GM12891 (cell line): Measurements from ENCODE around the gene GJA5.

Experiments
- PAX5 ChIP-seq: IDR thresholded peaks from 2 replicates; pipeline ENCODE4 v1.6.1; 2011; ENCODE audit warnings: low read length, moderate library complexity, mild to moderate bottlenecking; ENCODE audit not compliant: insufficient read depth, severe bottlenecking
- POLR2A ChIP-seq: IDR thresholded peaks from 2 replicates; pipeline ENCODE4 v1.6.1; 2011; ENCODE audit warnings: low read depth, low read length, control low read depth
- POLR2AphosphoS5 ChIP-seq: IDR thresholded peaks from 2 replicates; pipeline ENCODE4 v1.6.1; 2011; ENCODE audit warnings: low read depth, low read length, control low read depth
- SPI1 ChIP-seq: IDR thresholded peaks from 2 replicates; pipeline ENCODE4 v1.6.1; 2011; ENCODE audit warnings: low read depth, low read length, control low read depth
- TAF1 ChIP-seq: IDR thresholded peaks from 2 replicates; pipeline ENCODE4 v1.6.1; 2011; ENCODE audit warnings: low read depth, low read length, control low read depth

GRCh38 chr1:147773215-147773715 lies 12.9 kb upstream of the GJA5 start:
- TF ChIP-seq POLR2AphosphoS5 (no peak), POLR2A (no peak), TAF1 (no peak), PAX5 (no peak), SPI1 (no peak)
